Embryonic facial prominence (tissue), 1 donor: ENCODE measurements around the gene ROM1.
A peak's percentile ranks its signal among the peaks of the same experiment; 100 is the strongest.
"Not testable (repeated sequence)": the region's sequence is repeated elsewhere in the genome, so short reads cannot be mapped to it uniquely, and the experiment has no call there.

Experiments
- DNase-seq: peaks from one replicate; pipeline ENCODE4 v3.0.0-alpha.2; 2016; ENCODE audit errors: extremely low spot score

The ROM1 gene

DNA sequence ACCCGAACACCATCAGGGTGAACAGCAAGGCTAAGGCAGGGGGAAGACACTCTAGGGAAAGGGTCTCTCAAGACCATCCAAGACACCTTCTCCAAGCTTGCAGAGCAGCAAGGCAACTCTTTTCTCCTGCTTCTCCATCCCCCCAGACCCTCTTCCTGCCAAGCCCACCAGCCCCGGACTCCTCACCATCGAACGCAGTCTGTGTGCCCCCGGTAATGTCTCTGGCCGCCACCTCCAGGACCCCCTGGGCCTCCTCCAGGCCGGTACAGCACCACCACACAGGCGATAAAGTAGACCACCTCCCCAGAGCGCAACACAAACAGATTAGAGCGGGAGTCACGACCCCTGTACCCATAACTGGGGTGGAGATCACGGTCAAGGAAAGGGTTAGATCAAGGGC is 4.3 kb upstream of the ROM1 start:
- no peak for DNase-seq

DNA sequence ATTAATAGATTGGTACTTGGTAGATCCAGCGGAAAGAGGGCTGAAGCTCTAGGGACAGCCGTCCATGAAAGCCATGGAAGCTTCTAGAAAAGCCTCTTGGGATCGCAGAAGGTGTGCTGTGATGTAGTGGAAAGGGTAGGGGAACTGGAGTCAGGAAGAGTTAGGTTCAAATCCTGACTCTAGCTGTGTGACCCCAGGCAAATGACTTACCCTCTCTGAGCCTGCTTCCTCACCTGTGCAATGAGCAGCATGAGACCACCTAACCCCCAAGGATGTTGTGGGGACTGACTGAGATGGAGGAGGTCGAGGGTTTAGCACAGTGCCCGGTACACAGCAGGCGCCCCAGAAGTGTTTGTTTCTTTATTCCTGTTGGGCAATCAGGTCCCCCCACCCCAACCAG is 2.7 kb upstream of the ROM1 start:
- no peak for DNase-seq

DNA sequence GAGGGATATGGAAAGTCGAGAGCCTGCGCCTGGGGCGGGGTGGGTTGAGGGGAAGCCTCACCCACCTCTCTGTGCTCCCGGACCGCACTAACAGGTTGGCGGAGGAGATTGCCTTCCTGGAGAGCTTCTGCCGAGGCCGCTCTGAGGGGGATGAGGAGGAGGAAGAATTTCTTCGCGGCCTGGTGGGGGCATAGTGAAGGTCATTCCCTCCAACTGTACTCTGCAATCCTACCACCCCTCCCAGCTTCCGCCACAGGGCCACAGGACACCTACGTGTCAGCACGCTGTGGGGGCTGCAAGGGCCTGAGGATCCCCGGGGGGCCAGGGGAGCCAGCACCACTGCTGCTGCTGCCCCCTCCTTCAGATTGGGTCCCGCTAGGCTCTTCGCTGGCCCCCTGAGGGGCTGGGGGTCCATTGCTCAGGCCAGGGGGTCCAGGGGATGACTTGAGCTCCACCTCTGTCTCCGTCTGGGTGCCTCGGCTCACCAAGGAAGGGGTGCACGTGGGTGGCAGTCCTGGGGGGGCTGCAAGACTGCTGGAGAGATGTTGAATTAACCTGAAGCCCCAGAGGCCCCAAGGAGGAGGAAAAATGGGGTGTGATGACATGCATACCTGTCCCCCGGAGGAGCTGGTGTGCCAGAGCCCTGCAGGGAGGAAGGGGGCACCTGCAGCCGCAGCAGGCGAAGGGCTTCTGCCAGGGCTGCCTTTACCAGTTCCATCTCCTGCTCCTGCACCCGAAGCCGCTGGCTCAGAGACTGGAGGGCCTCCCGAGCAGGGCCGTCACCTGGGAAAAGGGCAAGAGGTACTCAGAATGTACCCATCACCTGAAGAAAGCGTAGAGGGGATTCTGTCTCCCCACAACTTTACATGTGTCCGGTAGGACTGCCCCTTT is 2.0 kb upstream of the ROM1 start:
- no peak for DNase-seq

DNA sequence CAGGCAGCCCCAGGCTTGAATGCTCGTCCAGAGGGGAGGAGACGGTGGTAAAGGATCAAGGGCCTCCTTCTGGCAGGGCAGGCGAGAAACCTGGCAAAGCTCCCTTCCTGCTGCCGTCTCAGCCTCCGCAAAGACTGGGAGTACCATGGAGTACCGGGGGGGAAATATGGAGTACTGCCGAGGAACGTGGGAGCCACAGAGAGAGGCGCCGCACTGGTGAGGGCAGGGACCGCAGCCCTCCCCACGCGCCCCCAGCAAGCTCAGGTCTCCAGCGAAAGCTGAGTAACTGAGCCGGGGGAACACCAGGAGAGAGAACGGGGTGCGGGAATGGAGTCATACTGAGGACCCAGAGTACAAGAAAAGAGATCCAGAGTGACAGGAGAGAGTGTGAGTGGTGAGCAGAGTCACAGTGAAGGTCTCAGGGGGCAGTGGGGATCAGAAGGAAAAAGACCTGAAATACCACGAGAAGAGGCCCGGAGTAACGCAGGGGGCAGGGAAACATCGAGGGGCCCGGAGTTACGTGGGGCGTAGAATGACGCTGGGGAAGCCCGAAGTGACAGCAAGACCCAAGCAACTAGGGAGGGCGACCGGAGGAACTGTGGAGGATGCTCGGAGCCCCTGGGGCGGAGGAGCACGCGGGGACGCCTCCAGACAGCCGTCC is 1.2 kb upstream of the ROM1 start:
- DNase-seq = no peak

DNA sequence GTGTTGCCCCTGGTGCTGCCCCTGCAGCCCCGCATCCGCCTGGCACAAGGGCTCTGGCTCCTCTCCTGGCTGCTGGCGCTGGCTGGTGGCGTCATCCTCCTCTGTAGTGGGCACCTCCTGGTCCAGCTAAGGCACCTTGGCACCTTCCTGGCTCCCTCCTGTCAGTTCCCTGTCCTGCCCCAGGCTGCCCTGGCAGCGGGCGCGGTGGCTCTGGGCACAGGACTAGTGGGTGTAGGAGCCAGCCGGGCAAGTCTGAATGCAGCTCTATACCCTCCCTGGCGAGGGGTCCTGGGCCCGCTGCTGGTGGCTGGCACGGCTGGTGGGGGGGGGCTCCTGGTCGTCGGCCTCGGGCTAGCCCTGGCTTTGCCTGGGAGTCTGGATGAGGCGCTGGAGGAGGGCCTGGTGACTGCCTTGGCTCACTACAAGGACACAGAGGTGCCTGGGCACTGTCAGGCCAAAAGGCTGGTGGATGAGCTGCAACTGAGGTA is 278 bp downstream of the ROM1 start:
- no peak for DNase-seq

GRCh38 chr11:62614275-62614674 is 1.2 kb downstream of the ROM1 start:
- DNase-seq = no peak

GRCh38 chr11:62615521-62615920 is 2.5 kb downstream of the ROM1 start:
- DNase-seq = no peak

GRCh38 chr11:62616957-62617356 is 3.9 kb downstream of the ROM1 start:
- DNase-seq = not testable (repeated sequence)

DNA sequence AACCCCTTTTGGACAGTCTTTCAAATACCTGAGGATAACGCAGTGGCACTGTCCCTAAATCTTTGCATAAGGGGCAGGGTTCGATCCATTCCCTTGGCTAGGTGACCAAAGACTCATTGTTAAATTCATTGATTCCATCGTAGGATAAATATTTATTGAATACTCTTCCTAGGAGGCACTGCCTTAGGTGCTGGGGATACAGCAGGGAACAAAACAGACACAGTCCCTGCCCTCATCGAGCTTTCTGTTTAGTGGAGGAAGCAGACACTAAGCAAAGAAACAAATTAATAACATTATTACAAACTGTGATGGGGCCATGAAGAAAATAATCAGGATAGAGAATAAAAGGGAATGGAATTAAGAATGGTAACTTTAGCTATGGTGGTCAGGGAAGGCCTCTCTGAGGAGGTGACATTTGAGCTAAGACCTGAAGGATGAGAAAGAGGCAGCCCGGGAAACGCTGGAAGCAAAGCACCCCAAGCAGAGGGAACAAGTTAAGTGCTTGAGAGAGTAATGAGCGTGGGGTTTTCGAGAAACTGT is 8.0 kb downstream of the ROM1 start:
- DNase-seq = no peak

DNA sequence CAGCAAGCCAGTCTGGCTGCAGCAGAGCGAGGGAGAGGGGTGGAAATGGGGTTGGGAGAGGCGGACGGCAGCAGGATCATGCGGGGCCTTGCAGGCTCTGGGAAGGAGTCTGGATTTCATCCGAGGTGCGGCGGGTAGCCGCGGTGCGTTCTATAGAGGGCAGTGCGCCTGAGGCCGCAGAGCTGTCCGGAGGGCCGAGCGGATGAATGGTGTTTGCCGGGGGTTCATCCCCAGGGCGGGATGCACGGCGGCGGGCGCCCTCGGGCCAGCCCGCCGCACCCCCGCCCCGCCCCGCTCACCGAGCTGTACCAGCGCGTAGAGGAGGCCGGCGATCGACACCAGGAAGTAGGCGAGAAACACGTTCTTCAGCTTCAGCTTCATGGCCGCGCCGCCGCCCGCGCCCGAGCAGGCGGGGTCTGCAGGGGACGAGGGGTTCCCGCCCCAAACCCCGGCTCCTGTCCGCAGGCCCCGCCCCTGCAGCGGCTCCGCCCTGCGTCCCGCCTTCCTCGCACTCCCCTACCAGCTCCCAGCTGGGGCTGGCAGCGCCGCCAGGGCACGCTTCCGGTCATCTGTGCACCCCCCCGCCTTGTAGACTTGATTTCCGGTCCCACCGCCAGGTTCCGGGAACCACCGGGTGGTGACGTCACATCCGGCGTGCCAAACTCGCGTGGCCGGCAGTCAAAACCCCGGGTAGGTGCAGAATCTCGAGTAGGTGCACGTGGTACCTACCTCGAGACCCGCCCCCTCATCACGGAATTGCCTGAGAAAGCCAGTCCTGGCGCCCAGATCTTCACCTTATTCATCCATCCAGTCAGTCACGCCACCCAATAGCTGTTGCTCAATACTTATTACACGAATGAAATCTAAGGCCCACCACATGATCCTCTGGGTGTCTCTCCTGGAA is 8.8 kb downstream of the ROM1 start, which contains the start of gene B3GAT3:
Gene B3GAT3, minus strand, starts transcription at position 420 of the 904 bp plus-strand sequence. Its CDS starts 39 bp downstream, at position 381.
- peak; percentile 80 for DNase-seq

- no peak for DNase-seq
Observed at GRCh38 chr11:62622476-62623089, 9.5 kb downstream of the ROM1 start.

GRCh38 chr11:62627713-62628112 is 14.7 kb downstream of the ROM1 start:
- DNase-seq = no peak

- no peak for DNase-seq
Observed at GRCh38 chr11:62632492-62632891, 19.4 kb downstream of the ROM1 start.

DNA sequence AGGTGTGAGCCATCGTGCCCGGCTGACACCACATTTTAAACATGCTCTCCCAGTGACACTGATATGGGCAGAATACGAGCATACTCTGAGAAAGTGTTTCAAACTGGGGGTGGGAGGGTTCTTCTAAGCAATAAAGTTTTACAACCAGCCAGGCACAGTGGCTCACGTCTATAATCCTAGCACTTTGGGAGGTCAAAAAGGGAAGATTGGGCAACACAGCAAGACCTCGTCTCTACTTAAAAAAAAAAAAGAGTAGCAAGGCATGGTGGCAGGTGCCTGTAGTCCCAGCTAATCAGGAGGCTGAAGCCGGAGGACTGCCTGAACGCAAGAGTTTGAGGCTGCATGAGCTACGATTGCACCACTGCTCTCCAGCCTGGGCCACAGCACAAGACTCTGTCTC is 31.2 kb downstream of the ROM1 start:
- DNase-seq = no peak

- no peak for DNase-seq
Observed at GRCh38 chr11:62645671-62645945, 32.6 kb downstream of the ROM1 start.

DNA sequence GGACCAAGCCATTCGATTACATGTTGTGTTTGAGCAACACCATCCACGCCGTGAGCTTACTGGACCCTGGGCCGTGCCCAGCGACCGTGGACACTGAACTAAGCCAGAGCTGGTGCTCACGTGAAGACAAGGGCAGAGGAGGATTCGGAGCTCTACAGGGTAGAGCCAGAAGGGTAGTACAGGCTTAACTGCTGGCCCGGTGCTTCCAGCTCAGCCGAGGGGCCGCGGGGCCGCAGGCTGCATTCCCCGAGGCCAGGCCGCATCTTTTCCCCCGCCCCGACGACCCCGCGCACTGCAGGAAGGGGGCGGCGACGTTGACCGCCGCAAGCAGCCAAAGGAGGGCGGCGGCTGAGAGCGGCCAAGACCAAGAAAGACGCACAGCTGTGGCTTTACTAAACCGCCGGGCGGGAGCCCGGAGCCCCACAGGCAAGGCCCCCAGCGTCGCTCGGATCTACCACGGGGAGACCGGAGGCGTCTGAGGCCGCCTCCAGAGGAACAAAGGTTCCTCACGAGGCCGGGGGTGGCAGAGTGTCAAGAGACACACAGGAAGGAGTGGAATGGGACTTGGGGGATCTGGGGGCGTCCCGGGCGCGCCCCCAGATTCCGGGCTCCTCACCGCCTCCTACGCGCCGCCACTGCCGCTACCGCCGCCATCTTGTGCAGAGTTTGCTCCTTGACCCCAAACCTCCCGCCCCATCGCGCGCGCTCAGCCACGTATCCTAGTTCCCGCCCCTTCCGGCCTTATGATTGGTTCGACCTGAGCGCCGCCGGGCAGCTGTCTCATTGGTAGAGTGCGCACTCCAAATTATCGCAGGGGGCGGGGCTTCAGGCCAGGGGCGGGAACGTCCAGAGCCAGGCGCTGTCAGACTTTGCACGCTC is 33.1 kb downstream of the ROM1 start, which contains the start of gene GANAB:
Gene GANAB, minus strand, starts transcription at position 668 of the 879 bp plus-strand sequence. Its CDS starts 14 bp downstream, at position 654.
- peak; percentile 96 for DNase-seq

DNA sequence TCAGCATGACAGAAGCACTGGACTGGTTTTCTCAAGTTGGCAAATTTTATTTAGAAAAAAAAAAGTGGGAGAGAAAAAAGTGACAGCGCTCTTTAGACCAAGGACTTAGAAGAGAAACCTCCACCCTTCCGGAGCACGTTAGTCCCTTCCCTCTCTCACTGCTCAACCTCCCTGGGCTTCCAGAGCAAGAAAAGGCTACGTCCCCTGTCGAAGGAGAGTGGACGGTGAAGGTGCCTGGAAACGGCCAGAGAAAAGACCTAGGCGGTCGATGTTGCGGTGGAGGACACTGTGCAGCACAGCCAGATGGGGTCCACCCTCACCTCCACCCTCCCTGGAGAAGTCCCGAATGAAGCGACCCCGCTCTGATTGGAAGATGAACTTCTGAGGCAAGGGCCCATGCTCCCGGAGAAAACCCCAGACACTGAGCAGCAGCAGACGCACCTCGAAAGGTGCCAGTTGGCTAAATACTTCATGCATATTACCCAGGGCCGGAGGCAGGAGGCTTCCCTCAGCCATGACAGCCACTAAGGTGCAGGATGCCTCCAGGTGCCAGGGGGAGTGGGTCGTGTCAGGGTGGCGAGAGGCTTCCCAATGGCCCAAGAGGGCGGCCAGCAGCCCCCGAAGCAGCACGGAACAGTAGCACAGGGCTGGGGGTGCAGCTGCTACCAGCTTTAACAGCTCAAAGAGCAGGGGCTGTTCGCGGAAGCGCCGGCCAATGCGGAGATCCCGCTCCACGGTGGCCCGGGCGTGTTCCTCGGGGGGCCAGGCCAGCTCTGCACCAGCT is 34.0 kb downstream of the ROM1 start:
- no peak for DNase-seq

GRCh38 chr11:62647609-62648005 is 34.5 kb downstream of the ROM1 start:
- no peak for DNase-seq

DNA sequence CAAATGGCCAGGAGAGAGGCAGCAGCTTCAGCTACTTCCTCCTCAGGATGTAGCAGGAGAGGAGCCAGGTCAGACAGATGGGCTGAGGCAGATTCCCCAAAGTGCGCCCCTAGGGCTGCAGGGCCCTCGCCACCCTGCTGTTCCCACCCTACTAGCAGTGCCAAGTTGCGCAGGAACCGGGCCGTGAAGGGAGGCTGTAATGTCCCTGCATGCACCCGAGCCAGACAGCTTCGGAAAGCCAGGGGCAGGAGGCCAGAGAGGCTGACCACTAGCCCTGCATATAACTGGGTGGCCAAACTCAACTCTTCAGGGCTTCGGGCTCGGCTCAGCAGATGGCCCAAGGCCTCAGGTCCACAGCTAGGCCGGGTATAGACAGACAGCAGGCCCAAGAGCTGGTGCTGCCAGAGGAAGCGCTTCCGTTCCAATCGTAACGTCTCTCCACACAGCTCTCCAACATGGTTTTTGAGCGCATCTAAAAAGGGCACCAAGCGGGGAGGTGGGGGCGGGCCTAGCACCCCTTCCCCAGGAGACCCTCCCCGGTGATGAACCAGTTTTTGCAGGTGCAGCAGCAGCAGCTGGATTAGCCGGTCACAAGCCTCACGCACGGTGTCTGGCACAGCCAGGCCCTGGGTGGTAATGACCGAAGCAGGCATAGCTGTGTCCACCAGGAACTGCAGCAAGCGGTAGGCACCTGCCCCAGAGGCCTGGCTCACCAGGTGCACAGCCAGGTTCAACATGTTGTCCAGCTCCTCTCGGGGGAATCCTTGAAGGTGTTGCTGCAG is 35.3 kb downstream of the ROM1 start:
- no peak for DNase-seq
